Endodermal cell (in vitro differentiated cells): ENCODE measurements around the gene RAB5IF. TPM values are rescaled to one million over a fixed set of nuclear protein-coding genes. Genes with fewer than 3 reads are reported as not detected.
A peak's percentile ranks its signal among the peaks of the same experiment; 100 is the strongest.
"Not testable (repeated sequence)": the region's sequence is repeated elsewhere in the genome, so short reads cannot be mapped to it uniquely, and the experiment has no call there.

Experiments
- DNase-seq: peaks from one replicate; pipeline ENCODE4 v3.0.0-alpha.2; 2017
- H3K27ac ChIP-seq: 2 replicates; pipeline ENCODE4 v1.5.1; 2013; ENCODE audit warnings: mild to moderate bottlenecking, low read depth, low read length, moderate library complexity
- H3K27me3 ChIP-seq: 2 replicates; pipeline ENCODE4 v1.6.1; 2013; ENCODE audit warnings: mild to moderate bottlenecking, low read length, moderate library complexity; ENCODE audit not compliant: insufficient read depth, control insufficient read depth, poor library complexity, severe bottlenecking
- H3K36me3 ChIP-seq: 2 replicates; pipeline ENCODE4 v1.7.0; 2013; ENCODE audit warnings: mild to moderate bottlenecking, low read length, moderate library complexity; ENCODE audit not compliant: control insufficient read depth, insufficient read depth
- H3K4me1 ChIP-seq: one replicate; pipeline ENCODE4 v1.7.0; 2013; ENCODE audit warnings: low read length; ENCODE audit not compliant: control insufficient read depth, insufficient read depth
- H3K4me3 ChIP-seq: 2 replicates; pipeline ENCODE4 v1.5.1; 2013; ENCODE audit warnings: mild to moderate bottlenecking, low read length, moderate library complexity
- H3K9ac ChIP-seq: 2 replicates; pipeline ENCODE4 v1.6.1; 2013; ENCODE audit warnings: mild to moderate bottlenecking, low read length, moderate library complexity; ENCODE audit not compliant: poor library complexity, severe bottlenecking; ENCODE audit errors: extremely low read depth
- H3K9me3 ChIP-seq: 2 replicates; pipeline ENCODE4 v1.6.1; 2013; ENCODE audit warnings: mild to moderate bottlenecking, low read length, moderate library complexity; ENCODE audit not compliant: control insufficient read depth
- H3K27ac Mint-ChIP-seq: 2 replicates; pipeline ENCODE4 v1.8.0; 2020; ENCODE audit warnings: mixed read lengths
- H3K27me3 Mint-ChIP-seq: 2 replicates; pipeline ENCODE4 v1.8.0; 2021; ENCODE audit warnings: mild to moderate bottlenecking, mixed read lengths; ENCODE audit not compliant: insufficient read depth
- H3K36me3 Mint-ChIP-seq: 2 replicates; pipeline ENCODE4 v1.8.0; 2020; ENCODE audit warnings: low read depth, mixed read lengths
- H3K4me1 Mint-ChIP-seq: 2 replicates; pipeline ENCODE4 v1.8.0; 2020; ENCODE audit warnings: mixed read lengths
- H3K4me3 Mint-ChIP-seq: 2 replicates; pipeline ENCODE4 v1.8.0; 2020; ENCODE audit warnings: mild to moderate bottlenecking, moderate library complexity, mixed read lengths
- H3K9me3 Mint-ChIP-seq: 2 replicates; pipeline ENCODE4 v1.8.0; 2020; ENCODE audit warnings: mild to moderate bottlenecking, mixed read lengths
- CTCF ChIP-seq: fragments of 200-600 bp; sonication (generic); conservative IDR thresholded peaks from 2 replicates; pipeline ENCODE4 v1.5.0; 2021; ENCODE audit warnings: antibody characterized with exemption, mild to moderate bottlenecking
- WGBS, 2 experiments: methylation state at CpG; one replicate each; pipeline versions ENCODE4 v1.1.5 to v1.1.7; 2013; ENCODE audit warnings: missing lambda C conversion rate in 2 of 2, mixed read lengths in 1 of 2; ENCODE audit not compliant: insufficient coverage in 1 of 2, insufficient read length in 1 of 2; 5-methylcytosine and 5-hydroxymethylcytosine counted together
- total RNA-seq, 2 donors: library from RNA; stranded (reverse); fragmentation: NEBNext Ultra II Directional in 1 of 2; extraction: Animal tissue kit (Norgen Biotek cat#: 25700) in 1 of 2; gene quantifications; 2 replicates in 1 of 2; 3 replicates in 1 of 2; pipeline ENCODE4 v1.2.1, GENCODE V29; 2021

RAB5IF gene
- total RNA-seq, 2 donors from 2014 or later = 98.9 to 99.9 TPM

DNA sequence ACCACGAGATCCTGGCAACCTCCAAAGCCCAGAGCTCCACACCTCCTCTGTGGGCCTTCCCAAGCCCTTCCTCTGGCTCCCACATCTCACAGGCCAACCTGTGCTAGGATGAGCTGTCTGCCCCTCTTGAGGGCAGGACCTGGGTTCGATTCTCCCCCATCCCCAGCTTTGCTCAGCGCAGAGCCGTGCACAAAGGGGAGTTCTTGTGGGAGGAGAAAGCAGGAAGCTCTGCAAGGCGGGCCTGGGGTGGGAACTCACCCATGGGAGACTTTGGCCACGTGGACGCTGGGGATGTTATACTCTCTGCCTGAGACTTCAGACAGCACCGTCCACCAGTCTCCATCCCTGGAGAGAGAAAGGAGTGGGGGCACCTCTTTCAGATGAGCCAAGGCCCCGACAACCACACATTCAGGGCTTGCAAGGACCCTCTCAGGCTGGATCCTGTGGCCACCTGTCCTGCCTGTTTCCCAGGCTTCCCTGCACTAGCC lies 27.8 kb downstream of the RAB5IF start:
- no peak overlapping the region for H3K27ac Mint-ChIP-seq
- no peaks in the 10 kb centered on the region for H3K9me3 Mint-ChIP-seq

GRCh38 chr20:36634342-36634741 lies 28.8 kb downstream of the RAB5IF start:
- Mint-ChIP-seq H3K36me3 (no peaks in the 10 kb centered on the region), H3K4me1 (peaks cover 4% of the 10 kb centered on the region), H3K27me3 (no peaks in the 10 kb centered on the region), H3K9me3 (no peaks in the 10 kb centered on the region), H3K4me3 (no peak overlapping the region), H3K27ac (no peak overlapping the region)
- WGBS, 2 experiments = 89 to 93% methylated on average over 11 of the region's 11 CpGs
- Histone ChIP-seq H3K27ac (no peak overlapping the region), H3K9ac (no peak overlapping the region), H3K36me3 (no peaks in the 10 kb centered on the region), H3K4me3 (no peak overlapping the region), H3K4me1 (no peaks in the 10 kb centered on the region), H3K27me3 (no peaks in the 10 kb centered on the region), H3K9me3 (no peaks in the 10 kb centered on the region)
- no peak for TF ChIP-seq CTCF
- DNase-seq = no peak

More for the DNA sequence above, 27.8 kb downstream of the RAB5IF start:
- H3K9ac ChIP-seq = no peak overlapping the region
- WGBS, 2 experiments = 89 to 100% methylated on average over 5 to 9 of the region's 9 CpGs
- no peaks in the 10 kb centered on the region for H3K27me3 ChIP-seq
- H3K27me3 Mint-ChIP-seq = no peaks in the 10 kb centered on the region
- H3K9me3 ChIP-seq = no peaks in the 10 kb centered on the region
- no peak overlapping the region for H3K4me3 Mint-ChIP-seq
- H3K4me1 ChIP-seq = no peaks in the 10 kb centered on the region
- H3K36me3 ChIP-seq = no peaks in the 10 kb centered on the region
- H3K4me1 Mint-ChIP-seq = peaks cover 4% of the 10 kb centered on the region
- no peak overlapping the region for H3K4me3 ChIP-seq
- TF ChIP-seq CTCF = no peak
- DNase-seq = no peak
- H3K27ac ChIP-seq = no peak overlapping the region
- no peaks in the 10 kb centered on the region for H3K36me3 Mint-ChIP-seq

DNA sequence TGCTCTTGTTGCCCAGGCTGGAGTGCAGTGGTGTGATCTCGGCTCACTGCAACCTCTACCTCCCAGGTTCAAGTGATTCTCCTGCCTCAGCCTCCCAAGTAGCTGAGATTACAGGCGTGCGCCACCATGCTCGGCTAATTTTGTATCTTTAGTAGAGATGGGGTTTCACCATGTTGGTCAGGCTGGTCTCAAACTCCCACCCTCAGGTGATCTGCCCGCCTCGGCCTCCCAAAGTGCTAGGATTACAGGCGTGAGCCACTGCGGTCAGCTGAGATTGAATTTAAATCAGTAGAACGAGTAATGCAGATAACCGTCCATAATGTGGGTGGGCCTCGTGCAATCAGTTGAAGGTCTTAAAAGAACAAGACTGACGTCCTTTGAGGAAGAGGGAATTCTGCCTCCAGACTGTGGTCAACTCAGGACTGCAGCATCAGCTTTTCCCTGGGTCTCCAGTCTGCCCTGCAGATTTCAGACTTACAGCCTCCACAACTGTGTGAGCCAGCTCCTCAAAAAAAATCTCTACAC lies 33.4 kb downstream of the RAB5IF start:
- not testable (repeated sequence) for H3K27me3 Mint-ChIP-seq, H3K9ac ChIP-seq, H3K27me3 ChIP-seq, H3K36me3 ChIP-seq, DNase-seq, H3K9me3 ChIP-seq, H3K27ac Mint-ChIP-seq, H3K4me1 ChIP-seq, H3K27ac ChIP-seq, H3K4me3 Mint-ChIP-seq, H3K36me3 Mint-ChIP-seq, H3K9me3 Mint-ChIP-seq, H3K4me3 ChIP-seq
- 95% methylated on average over 8 to 12 of the region's 12 CpGs for WGBS, 2 experiments
- H3K4me1 Mint-ChIP-seq = peaks cover 13% of the 10 kb centered on the region

GRCh38 chr20:36641506-36641843 lies 35.9 kb downstream of the RAB5IF start:
- H3K9me3 ChIP-seq = no peaks in the 10 kb centered on the region
- no peak for DNase-seq
- H3K27me3 ChIP-seq = no peaks in the 10 kb centered on the region
- no peaks in the 10 kb centered on the region for H3K36me3 ChIP-seq
- no peak for TF ChIP-seq CTCF
- peaks cover 4% of the 10 kb centered on the region for H3K4me1 ChIP-seq
- no peak overlapping the region for H3K27ac ChIP-seq
- no peaks in the 10 kb centered on the region for H3K27me3 Mint-ChIP-seq
- peak overlapping the region; percentile 37 for H3K27ac Mint-ChIP-seq
- H3K36me3 Mint-ChIP-seq = no peaks in the 10 kb centered on the region
- no peak overlapping the region for H3K4me3 ChIP-seq
- no peak overlapping the region for H3K4me3 Mint-ChIP-seq
- H3K9me3 Mint-ChIP-seq = no peaks in the 10 kb centered on the region
- H3K4me1 Mint-ChIP-seq = peaks cover 34% of the 10 kb centered on the region
- no peak overlapping the region for H3K9ac ChIP-seq
- WGBS, 2 experiments = 90 to 93% methylated on average over 2 to 3 of the region's 3 CpGs
